BE2C (cell line): Measurements from ENCODE around the gene REEP6.

Experiments
- DNase-seq: peaks from one replicate; pipeline ENCODE4 v3.0.0-alpha.2; 2020
- H3K27me3 ChIP-seq: fragments of 250-450 bp; sonication (Bioruptor Pico); 2 replicates; pipeline ENCODE4 v1.5.1; 2020; ENCODE audit warnings: mild to moderate bottlenecking
- H3K36me3 ChIP-seq: fragments of 250-450 bp; sonication (Bioruptor Pico); 2 replicates; pipeline ENCODE4 v1.5.1; 2020; ENCODE audit warnings: mild to moderate bottlenecking
- H3K4me1 ChIP-seq: fragments of 250-450 bp; sonication (Bioruptor Pico); 2 replicates; pipeline ENCODE4 v1.5.1; 2020
- H3K4me3 ChIP-seq: 2 replicates; pipeline ENCODE4 v1.5.1; 2011; ENCODE audit warnings: low read depth, low read length
- H3K9me3 ChIP-seq: fragments of 250-450 bp; sonication (Bioruptor Pico); 2 replicates; pipeline ENCODE4 v1.5.1; 2020
- CTCF ChIP-seq: IDR thresholded peaks from 2 replicates; pipeline ENCODE4 v1.5.1; 2012; ENCODE audit warnings: mild to moderate bottlenecking, low read depth, low read length

Gene REEP6

GRCh38 chr19:1468274-1468820, 22.6 kb upstream of the REEP6 start:
- no peak for TF ChIP-seq CTCF
- DNase-seq: no peak
- Histone ChIP-seq H3K36me3 (peaks cover 15% of the 10 kb centered on the region), H3K4me1 (peaks cover 8% of the 10 kb centered on the region), H3K9me3 (no peaks in the 10 kb centered on the region), H3K27me3 (no peaks in the 10 kb centered on the region), H3K4me3 (no peak overlapping the region)

- no peaks in the 10 kb centered on the region for H3K27me3 ChIP-seq
- H3K9me3 ChIP-seq: no peaks in the 10 kb centered on the region
- peaks cover 8% of the 10 kb centered on the region for H3K4me1 ChIP-seq
- H3K4me3 ChIP-seq: no peak overlapping the region
- H3K36me3 ChIP-seq: peaks cover 15% of the 10 kb centered on the region
- DNase-seq: no peak
- no peak for TF ChIP-seq CTCF
Observed at GRCh38 chr19:1468821-1469254, 22.1 kb upstream of the REEP6 start.

DNA sequence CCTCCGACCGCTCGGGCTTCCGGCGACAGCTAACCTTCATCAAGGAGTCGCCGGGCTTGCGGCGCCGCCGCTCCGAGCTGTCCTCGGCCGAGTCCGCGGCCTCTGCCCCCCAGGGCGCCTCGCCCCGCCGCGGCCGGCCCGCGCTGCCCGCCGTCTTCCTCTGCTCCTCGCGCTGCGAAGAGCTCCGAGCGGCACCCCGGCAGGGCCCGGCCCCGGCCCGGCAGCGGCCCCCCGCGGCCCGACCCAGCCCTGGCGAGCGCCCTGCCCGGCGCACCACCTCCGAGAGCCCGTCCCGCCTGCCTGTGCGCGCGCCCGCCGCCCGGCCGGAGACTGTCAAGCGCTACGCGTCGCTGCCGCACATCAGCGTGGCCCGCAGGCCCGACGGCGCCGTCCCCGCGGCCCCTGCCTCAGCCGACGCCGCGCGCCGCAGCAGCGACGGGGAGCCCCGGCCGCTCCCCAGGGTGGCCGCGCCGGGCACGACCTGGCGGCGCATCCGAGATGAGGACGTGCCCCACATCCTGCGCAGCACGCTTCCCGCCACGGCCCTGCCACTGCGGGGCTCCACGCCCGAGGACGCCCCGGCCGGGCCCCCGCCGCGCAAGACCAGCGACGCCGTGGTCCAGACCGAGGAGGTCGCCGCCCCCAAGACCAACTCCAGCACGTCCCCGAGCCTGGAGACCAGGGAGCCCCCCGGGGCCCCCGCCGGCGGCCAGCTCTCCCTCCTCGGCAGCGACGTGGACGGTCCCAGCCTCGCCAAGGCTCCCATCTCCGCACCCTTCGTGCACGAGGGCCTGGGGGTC, 21.5 kb upstream of the REEP6 start:
- no peak for DNase-seq
- peaks cover 15% of the 10 kb centered on the region for H3K36me3 ChIP-seq
- H3K9me3 ChIP-seq: no peaks in the 10 kb centered on the region
- H3K4me3 ChIP-seq: no peak overlapping the region
- TF ChIP-seq CTCF: no peak
- peaks cover 14% of the 10 kb centered on the region for H3K4me1 ChIP-seq
- H3K27me3 ChIP-seq: no peaks in the 10 kb centered on the region

DNA sequence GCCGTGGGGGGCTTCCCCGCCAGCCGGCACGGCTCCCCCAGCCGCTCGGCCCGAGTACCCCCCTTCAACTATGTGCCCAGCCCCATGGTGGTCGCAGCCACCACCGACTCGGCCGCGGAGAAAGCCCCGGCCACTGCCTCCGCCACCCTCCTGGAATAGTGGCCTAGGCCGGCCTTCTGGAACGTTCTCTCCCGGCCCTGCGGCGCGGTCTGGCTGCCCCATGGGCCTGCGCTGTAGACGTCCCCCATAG, 21.0 kb upstream of the REEP6 start:
- Histone ChIP-seq H3K4me1 (peaks cover 14% of the 10 kb centered on the region), H3K36me3 (peaks cover 15% of the 10 kb centered on the region), H3K4me3 (no peak overlapping the region), H3K9me3 (no peaks in the 10 kb centered on the region), H3K27me3 (no peaks in the 10 kb centered on the region)
- no peak for TF ChIP-seq CTCF
- no peak for DNase-seq

DNA sequence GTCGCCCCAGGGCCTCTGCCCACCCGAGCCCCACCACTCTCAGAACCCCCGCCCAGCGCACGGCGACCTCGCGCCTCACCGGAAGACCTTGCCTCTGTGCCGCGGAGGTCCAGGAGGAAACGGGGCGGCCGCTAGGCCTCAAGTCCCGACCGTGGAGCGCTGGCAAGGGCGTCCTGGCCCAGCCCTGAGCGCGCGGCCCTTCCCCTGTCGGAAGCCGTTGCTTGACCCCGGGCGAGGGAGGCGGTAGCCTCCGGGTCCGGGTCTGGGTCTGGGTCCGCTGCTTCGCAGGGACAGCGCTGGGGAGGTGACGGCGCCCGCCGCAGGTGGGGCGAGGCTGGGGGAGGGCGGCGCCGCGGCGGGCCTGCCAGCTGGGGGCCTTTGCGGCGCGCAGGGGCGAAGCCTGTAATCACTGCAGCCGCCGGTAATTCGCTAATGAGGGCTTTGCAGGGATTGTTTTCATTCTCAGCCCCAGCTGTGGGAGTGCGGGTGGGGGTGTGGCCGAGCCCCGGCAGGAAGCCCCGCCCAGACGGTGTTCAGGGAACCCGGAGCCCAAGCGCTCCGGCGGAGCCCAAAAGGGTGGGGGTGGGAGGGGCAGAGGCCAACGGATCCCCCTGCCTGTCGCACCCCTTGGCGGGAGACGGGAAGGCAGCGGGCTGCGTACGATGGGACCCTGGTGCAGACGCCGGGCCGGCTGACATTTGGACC, 20.5 kb upstream of the REEP6 start:
- peaks cover 11% of the 10 kb centered on the region for H3K36me3 ChIP-seq
- TF ChIP-seq CTCF: no peak
- no peak for DNase-seq
- peaks cover 14% of the 10 kb centered on the region for H3K4me1 ChIP-seq
- no peak overlapping the region for H3K4me3 ChIP-seq
- H3K9me3 ChIP-seq: no peaks in the 10 kb centered on the region
- H3K27me3 ChIP-seq: no peaks in the 10 kb centered on the region

GRCh38 chr19:1471010-1471514, 19.9 kb upstream of the REEP6 start:
- TF ChIP-seq CTCF: no peak
- H3K36me3 ChIP-seq: peaks cover 8% of the 10 kb centered on the region
- no peaks in the 10 kb centered on the region for H3K9me3 ChIP-seq
- DNase-seq: no peak
- H3K4me3 ChIP-seq: no peak overlapping the region
- H3K27me3 ChIP-seq: no peaks in the 10 kb centered on the region
- peaks cover 14% of the 10 kb centered on the region for H3K4me1 ChIP-seq
